Activated CD8-positive, alpha-beta memory T cell treated with anti-CD3 and anti-CD28 coated beads, Interleukin-2, amount 50 U/mL, for 1 hour (primary cell): ENCODE data around the gene DRG2.

Experiments
- DNase-seq: peaks from one replicate; pipeline ENCODE4 v3.0.0-alpha.2; 2020; ENCODE audit errors: extremely low read depth

The DRG2 gene

GRCh38 chr17:18117533-18117932 lies 29.8 kb downstream of the DRG2 start:
- DNase-seq, result no peak

- DNase-seq, result no peak
Measured at GRCh38 chr17:18117982-18118975, 30.5 kb downstream of the DRG2 start.

DNA sequence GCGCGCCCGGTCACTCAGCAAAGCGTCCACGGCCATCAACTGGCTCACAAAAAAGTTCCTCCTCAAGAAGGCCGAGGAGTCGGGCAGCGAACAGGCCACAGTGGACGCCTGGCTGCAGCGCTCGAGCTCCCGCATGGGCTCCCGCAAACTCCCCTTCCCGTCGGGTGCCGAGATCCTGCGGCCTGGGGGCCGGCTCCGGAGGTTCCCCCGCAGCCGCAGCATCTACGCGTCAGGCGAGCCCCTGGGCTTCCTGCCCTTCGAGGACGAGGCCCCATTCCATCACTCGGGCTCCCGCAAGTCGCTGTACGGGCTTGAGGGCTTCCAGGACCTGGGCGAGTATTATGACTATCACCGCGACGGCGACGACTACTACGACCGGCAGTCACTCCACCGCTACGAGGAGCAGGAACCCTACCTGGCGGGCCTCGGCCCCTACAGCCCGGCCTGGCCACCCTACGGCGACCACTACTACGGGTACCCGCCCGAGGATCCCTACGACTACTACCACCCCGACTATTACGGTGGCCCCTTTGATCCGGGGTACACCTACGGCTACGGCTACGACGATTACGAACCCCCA lies 31.5 kb downstream of the DRG2 start:
- DNase-seq, result no peak

DNA sequence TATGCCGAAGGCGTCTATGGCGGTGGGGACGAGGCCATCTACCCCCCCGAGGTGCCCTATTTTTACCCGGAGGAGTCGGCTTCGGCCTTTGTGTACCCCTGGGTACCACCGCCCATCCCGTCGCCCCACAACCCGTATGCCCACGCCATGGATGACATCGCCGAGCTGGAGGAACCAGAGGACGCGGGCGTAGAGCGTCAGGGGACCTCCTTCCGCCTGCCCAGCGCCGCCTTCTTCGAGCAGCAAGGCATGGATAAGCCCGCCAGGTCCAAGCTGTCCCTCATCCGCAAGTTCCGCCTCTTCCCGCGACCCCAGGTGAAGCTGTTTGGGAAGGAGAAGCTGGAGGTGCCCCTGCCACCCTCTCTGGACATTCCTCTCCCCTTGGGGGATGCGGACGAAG lies 32.2 kb downstream of the DRG2 start:
- no peak for DNase-seq

DNA sequence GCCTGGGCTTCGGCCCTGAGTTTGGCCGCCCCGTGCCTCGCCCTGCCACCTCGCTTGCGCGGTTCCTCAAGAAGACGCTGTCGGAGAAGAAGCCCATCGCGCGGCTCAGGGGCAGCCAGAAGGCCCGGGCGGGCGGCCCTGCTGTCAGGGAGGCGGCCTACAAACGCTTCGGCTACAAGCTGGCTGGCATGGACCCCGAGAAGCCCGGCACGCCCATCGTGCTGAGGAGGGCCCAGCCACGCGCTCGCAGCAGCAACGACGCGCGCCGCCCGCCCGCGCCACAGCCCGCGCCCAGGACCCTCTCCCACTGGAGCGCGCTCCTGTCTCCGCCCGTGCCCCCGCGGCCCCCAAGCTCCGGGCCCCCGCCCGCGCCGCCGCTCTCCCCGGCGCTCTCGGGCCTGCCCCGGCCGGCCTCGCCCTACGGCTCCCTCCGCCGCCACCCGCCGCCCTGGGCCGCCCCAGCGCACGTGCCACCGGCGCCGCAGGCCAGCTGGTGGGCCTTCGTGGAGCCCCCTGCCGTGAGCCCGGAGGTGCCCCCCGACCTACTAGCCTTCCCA lies 32.8 kb downstream of the DRG2 start:
- no peak for DNase-seq

DNA sequence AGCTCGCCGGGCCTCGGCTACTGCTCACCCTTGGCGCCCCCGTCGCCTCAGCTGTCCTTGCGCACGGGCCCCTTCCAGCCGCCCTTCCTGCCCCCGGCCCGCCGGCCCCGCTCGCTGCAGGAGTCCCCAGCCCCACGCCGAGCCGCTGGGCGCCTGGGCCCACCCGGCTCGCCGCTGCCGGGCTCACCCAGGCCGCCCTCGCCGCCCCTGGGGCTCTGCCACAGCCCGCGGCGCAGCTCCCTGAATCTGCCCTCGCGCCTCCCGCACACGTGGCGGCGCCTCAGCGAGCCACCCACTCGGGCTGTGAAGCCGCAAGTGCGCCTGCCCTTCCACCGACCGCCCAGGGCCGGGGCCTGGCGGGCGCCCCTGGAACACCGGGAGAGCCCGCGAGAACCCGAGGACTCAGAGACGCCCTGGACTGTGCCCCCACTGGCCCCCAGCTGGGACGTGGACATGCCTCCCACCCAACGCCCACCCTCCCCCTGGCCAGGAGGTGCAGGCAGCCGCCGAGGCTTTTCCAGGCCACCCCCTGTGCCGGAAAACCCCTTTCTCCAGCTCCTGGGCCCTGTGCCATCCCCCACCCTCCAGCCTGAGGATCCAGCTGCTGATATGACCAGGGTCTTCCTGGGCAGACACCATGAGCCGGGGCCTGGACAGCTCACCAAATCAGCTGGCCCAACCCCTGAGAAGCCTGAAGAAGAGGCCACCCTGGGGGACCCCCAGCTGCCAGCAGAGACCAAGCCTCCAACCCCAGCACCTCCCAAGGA lies 33.6 kb downstream of the DRG2 start:
- DNase-seq, result no peak

DNA sequence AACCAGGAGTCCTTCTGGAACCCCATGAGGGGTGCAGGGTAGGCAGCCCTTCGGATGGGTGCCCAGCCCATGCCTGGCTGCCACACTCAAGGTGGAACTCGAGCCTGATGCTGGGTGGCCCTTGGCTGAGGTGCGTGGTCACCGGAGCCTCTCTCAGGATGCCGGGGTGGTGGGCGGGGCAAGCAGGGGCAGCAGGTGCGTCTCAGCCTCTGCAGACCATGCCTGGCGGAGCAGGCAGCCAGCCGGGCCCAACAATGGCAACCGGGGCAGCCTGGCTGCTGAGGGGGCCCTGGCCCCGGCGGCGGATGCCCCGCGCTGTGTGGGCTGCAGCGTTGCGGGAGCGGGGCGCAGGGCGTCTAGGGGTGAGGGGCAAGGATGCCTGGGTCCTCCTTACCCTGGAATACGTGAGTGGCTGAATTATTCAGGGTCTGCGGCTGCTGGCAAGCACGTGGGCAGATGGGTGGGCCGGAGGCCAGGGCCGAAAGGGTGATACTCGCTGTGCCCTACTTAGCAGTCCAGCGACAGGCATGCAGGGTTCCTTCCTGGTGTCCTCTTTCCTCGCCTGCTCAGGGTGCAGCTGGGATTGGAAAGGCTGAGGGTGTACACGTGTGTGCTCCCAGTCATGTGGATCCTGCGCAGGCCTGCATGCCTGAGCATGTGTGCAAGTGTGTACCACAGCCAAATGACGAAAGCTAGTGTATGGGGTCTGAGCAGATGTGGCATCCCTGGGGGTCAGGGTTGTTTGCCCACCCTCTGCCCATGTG lies 35.4 kb downstream of the DRG2 start:
- DNase-seq, result no peak

DNA sequence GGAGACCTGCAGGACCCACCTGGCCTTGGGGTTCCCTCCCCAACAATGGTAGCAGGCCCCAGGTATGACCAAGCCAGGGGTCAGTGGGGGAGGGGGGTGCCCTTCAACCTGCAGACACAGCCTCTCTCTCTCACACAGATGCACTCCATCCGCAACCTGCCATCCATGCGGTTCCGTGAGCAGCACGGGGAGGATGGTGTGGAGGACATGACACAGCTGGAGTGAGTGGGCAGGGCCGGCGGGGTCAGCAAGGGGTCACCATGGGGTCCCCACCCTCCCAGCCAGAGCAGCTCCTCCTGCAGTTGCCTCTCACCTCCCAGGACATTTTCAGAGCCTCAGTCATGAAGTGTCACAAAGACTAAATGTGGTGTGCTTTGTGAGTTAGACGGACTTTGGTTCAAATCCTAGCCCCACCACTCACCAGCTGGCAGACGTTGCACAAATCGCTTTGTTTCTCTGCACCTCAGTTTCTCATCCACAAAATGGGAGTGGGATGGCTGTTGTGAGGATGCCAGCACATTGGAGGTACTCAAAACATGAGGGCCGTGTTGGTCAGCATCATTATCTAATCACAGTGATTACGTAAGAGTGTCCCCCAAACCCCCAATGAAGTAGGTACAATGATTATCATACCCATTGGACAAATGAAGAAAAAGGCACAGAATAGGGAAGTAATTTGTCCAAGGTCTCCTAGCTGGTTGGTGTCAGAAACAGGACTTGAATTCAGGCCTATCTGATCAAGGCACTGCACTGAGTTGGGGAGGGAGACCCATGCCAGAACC lies 36.8 kb downstream of the DRG2 start:
- no peak for DNase-seq

- DNase-seq, result no peak
Measured at GRCh38 chr17:18129041-18129502, 41.3 kb downstream of the DRG2 start.

DNA sequence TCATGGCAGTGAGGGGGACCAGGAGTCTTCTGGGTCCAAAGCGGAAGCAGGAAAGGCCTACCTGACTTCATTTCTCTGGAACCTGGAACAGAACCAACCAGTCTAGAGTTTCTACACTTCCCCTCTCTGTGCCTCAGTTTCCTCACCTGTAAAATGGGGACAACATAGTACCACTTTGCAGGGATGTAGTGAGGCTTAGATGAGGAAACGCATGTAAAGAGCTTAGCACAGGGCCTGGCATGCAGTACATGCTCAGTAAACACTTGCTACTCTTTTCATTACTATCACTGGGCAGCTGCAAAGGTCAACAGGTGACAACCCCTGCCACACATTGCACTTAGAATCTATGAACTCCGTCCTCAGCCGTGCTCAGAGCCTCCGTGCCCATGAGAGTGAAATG lies 45.0 kb downstream of the DRG2 start:
- no peak for DNase-seq

GRCh38 chr17:18136357-18136756 lies 48.6 kb downstream of the DRG2 start:
- no peak for DNase-seq

- no peak for DNase-seq
Measured at GRCh38 chr17:18138065-18138749, 50.5 kb downstream of the DRG2 start.

DNA sequence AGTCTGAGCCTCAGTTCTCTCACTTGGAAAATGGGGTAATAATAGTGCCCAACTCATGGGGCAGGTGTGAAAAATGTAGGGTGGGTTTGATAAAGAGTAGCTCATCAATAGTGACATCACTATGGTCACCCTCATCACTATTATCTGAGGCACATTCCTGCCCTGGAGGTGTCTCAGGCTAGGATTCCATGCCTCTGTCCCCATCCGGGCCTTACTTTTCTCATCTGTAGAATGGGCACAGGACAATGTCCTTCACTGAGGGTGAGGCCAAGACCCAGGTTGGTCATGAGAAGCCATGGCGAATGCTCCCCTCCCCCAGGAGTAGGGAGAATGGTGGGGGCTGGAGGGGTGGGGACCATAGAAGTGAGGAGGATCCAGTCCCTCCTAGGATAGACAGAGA lies 51.3 kb downstream of the DRG2 start:
- DNase-seq, result no peak

DNA sequence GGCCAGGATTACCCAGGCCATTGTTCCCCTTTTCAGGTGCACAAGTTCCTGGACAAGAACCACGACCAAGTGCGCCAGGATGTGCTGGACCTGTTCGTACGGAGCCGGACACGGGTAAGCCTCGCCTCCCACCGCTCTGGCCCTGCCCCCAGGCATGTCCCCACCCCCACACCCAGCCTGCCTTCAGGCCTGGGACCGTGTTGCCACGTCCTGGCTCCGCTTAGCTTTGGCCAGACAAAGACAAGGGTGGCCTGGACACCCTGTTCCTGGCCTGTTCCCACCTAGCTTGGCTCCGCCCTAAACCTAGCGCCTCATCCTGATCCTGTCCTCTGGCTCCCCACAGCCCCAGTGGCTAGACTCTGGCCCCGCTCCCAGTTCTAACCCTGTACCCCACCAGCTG lies 51.8 kb downstream of the DRG2 start:
- DNase-seq, result no peak

DNA sequence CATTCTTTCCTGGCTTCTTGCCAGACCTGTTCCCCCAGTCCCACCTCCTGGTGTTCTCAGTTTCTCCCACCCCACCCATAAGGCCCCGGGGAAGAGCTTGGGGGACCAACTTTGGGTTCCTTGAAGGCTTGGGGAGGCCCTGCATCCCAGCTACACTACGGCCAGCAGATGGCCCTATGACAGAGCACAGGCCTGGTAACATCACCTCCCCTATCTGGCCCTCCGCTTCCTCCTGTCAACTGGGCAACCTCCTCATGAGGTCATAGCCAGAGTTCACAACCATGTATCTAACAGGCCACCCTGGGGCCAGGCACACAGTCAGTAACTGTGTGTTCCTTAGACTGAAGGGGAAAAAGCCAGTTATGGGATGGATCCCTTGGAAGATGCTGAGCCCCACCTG lies 52.2 kb downstream of the DRG2 start:
- DNase-seq, result no peak

DNA sequence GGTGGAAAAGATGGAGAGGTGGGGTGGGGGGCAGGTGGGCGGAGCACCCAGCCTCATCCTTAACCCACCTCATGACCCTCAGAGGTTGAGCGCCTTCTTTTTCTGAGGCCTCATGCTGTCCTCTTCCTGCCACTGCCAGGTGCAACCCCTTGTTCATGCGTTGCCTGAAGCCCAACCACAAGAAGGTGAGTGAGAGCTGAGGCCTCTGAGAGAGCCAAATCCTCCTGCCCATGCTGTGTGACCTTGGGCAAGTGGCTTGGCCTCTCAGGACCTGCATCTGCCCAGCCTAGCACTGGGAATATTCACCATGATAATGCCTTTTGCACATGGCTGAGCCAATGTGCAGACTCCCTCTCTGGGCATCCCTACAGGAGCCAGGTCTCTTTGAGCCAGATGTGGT lies 52.9 kb downstream of the DRG2 start:
- no peak for DNase-seq

DNA sequence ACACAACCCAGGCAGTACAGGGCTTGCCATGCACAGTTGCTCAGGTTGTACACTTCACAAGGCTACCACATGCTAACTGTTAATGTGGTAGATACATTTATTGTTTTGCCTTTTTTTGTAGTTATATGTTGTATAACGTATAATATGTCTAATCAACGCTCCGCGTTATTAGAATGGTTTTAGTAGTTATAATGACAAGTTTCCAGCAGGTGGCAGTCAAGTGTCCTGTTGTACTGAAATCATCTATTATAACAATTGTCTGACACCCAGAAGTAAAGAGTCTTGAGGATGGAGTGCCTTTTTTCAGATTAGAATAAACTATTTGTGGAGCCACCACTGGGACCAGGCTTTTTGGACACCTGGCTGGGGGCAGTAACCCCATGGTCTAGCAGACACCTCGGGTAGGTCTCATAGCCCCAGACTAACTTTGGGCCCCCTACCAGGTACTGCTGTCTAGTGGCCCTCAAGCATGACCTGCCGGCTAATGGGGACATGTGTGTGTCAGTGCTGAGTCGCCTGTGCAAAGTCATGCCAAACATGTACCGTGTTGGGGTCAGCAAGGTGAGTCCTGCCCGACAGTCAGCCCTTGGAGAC lies 53.6 kb downstream of the DRG2 start:
- no peak for DNase-seq

- no peak for DNase-seq
Measured at GRCh38 chr17:18142417-18142816, 54.7 kb downstream of the DRG2 start.
